ENCODE results near the gene TRIM67. TPM values are rescaled to one million over a fixed set of nuclear protein-coding genes. Genes with fewer than 3 reads are reported as not detected.
A peak's percentile ranks its signal among the peaks of the same experiment; 100 is the strongest.

Gene TRIM67
- total and polyA plus RNA-seq, 9 of the 15 experiments (the other 6 are each of a cell fraction or from before 2014, with no cell fraction given) = 0.04 to 0.60 (median 0.31) TPM

DNA sequence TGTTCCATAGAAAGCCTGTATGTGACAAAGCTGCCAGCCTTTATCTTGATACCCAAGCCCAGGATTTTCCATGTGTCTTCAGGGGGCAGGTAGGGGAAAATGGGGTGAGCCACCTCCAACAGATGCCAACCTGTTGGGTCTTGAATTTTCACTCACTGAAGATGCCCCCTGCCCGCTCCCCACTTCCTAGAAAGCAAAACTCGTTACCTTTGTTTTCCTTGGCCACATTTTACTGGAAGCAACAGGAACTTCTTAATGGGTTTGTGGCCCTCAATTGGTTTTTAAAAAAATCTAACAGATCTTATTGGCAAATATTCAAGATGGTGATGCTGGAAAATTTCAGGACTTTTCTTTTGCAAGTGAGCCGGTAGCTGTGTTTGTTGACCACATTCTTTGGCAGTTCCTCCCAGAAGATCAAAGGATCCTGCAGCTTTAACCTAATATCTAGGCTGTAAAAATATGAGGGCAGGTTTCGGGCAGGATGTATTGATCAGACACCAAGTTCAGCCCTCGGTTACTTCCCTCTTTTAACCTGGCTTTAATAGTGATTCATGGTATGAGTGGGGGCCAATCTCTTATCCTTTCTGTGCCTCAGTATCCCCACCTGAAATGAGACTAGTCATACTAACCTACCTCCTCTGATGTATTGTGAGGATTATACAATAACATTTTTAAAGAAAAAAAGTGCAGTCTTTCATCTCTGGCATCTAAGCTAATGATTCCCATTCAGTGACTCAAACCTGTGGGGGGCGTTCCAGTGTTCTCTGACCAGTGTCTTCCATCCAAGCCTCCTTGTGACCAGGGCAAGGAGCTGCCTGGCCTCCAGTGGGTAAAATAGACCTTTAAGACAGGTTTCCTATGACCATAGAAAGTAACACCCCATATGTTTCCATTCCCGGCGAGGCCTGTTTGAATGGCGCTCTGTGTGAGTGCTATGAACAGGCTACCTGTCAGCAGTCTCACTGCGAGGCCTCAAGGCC lies 57.9 kb downstream of the TRIM67 start:
- BruUV-seq (replicated peaks) = no TSS peak
- ATAC-seq (peak; percentile 9; the same call in 1 of the 3 replicates), DNase-seq (ENCODE audit: extremely low read depth in 1 of 4, low spot score in 3 of 4) (no peak), FAIRE-seq (no peak)
- no peaks in the 10 kb centered on the region for H4K20me1 ChIP-seq (replicated peaks; ENCODE audit: control insufficient read depth, insufficient read depth, low read length)
- no peak for TF ChIP-seq SUPT5H (IDR thresholded peaks at IDR 0.05)
- TF ChIP-seq, protein P1, sequence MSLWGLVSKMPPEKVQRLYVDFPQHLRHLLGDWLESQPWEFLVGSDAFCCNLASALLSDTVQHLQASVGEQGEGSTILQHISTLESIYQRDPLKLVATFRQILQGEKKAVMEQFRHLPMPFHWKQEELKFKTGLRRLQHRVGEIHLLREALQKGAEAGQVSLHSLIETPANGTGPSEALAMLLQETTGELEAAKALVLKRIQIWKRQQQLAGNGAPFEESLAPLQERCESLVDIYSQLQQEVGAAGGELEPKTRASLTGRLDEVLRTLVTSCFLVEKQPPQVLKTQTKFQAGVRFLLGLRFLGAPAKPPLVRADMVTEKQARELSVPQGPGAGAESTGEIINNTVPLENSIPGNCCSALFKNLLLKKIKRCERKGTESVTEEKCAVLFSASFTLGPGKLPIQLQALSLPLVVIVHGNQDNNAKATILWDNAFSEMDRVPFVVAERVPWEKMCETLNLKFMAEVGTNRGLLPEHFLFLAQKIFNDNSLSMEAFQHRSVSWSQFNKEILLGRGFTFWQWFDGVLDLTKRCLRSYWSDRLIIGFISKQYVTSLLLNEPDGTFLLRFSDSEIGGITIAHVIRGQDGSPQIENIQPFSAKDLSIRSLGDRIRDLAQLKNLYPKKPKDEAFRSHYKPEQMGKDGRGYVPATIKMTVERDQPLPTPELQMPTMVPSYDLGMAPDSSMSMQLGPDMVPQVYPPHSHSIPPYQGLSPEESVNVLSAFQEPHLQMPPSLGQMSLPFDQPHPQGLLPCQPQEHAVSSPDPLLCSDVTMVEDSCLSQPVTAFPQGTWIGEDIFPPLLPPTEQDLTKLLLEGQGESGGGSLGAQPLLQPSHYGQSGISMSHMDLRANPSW (CRISPR knock-in tag; IDR thresholded peaks at IDR 0.05) = no peak
- no peak for TF ChIP-seq ZNF586 (CRISPR knock-in tag; conservative IDR thresholded peaks at IDR 0.05)
- TF ChIP-seq, protein P2, sequence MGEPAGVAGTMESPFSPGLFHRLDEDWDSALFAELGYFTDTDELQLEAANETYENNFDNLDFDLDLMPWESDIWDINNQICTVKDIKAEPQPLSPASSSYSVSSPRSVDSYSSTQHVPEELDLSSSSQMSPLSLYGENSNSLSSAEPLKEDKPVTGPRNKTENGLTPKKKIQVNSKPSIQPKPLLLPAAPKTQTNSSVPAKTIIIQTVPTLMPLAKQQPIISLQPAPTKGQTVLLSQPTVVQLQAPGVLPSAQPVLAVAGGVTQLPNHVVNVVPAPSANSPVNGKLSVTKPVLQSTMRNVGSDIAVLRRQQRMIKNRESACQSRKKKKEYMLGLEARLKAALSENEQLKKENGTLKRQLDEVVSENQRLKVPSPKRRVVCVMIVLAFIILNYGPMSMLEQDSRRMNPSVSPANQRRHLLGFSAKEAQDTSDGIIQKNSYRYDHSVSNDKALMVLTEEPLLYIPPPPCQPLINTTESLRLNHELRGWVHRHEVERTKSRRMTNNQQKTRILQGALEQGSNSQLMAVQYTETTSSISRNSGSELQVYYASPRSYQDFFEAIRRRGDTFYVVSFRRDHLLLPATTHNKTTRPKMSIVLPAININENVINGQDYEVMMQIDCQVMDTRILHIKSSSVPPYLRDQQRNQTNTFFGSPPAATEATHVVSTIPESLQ (CRISPR knock-in tag; IDR thresholded peaks at IDR 0.05) = no peak
- H3K9me3 ChIP-seq (replicated peaks; ENCODE audit: control insufficient read depth, insufficient read depth, low read depth, low read length) = no peaks in the 10 kb centered on the region
- H3K4me2 ChIP-seq (ENCODE audit: insufficient read depth, low read length) = no peak overlapping the region
- intact Hi-C loops (cut with micrococcal nuclease) = no loop called here
- no peaks in the 10 kb centered on the region for H3K9me1 ChIP-seq (ENCODE audit: control insufficient read depth, insufficient read depth, low read length)
- H2AFZ ChIP-seq (ENCODE audit: low read depth, low read length) = no peak overlapping the region; the same call in 1 of the 2 replicates
- WGBS (ENCODE audit: insufficient coverage, low coverage, missing lambda C conversion rate) = 46% methylated on average over 10 of the region's 10 CpGs
- in situ Hi-C loops (cut with MboI) = no loop called here
- H3K4me1 ChIP-seq (replicated peaks in 1 of 2; ENCODE audit: control insufficient read depth in 2 of 2, insufficient read depth in 2 of 2, low read length in 2 of 2) = peaks cover 0 to 5% of the 10 kb centered on the region in 2 experiments; a peak in 2 of 5 replicates
- no peak overlapping the region for H3K9ac ChIP-seq (ENCODE audit: insufficient read depth in 1 of 2, low read depth in 2 of 2, low read length in 2 of 2)
- no peak overlapping the region for H3K27ac ChIP-seq (ENCODE audit: extremely low read depth, low read depth, low read length)
- H3K4me3 ChIP-seq = no peak overlapping the region
- peaks cover 33 to 42% of the 10 kb centered on the region in 2 experiments for H3K27me3 ChIP-seq (ENCODE audit: control insufficient read depth in 2 of 2, insufficient read depth in 2 of 2, low read length in 2 of 2)
- no peaks in the 10 kb centered on the region for H3K79me2 ChIP-seq (ENCODE audit: control insufficient read depth, insufficient read depth, low read length)
- ChIA-PET POLR2A (interaction anchor here (0.6 to 1.3 kb wide), 7 partner anchors 9 to 185 kb away, joined by 3 to 6 read pairs (median 3); no protein-coding TSS in a partner anchor), CTCF (ENCODE audit: low intra/inter-chr PET ratio) (no interaction called here)
- peaks cover 18% of the 10 kb centered on the region for H3K36me3 ChIP-seq (ENCODE audit: control insufficient read depth, insufficient read depth, low read length)

Measured in K562 (cell line).